Body of pancreas (tissue), 4 donors: ENCODE data around the gene ABCF1.

Source experiments
- POLR2A ChIP-seq, 3 donors: fragments of 450-650 bp; IDR thresholded peaks; one replicate each; pipeline ENCODE4 v1.6.1; 2016; ENCODE audit warnings: antibody characterized with exemption in 3 of 3, mild to moderate bottlenecking in 2 of 3
- TF ChIP-seq, protein P1 (sequence below), 7 experiments: fragments of 450-650 bp in 4 of 7; fragments of 200-600 bp in 3 of 7; sonication (generic) in 3 of 7; IDR thresholded peaks; one replicate each; pipeline ENCODE4 v1.5.1; 2016 to 2019; ENCODE audit warnings: antibody characterized with exemption in 7 of 7

DNA sequence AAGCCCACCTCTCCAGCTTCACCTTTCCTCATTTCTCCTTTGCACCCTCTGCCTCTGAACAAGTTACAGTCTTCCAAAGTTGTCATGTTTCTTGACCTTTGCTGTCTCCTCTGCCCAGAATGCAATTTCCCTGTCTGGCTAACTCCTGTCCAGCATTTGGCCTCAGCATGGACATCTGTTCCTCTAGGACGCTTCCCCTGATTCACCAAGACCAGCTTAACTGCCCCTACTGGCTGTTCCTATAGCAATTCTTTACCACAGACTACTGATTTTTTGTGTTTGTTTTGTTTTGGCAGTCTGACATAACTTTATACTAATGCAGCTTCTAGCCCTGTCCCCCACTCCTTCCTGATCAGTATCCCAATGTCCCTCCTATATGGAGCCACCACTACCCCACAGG, 28.3 kb upstream of the ABCF1 start:
- TF ChIP-seq, protein P1, sequence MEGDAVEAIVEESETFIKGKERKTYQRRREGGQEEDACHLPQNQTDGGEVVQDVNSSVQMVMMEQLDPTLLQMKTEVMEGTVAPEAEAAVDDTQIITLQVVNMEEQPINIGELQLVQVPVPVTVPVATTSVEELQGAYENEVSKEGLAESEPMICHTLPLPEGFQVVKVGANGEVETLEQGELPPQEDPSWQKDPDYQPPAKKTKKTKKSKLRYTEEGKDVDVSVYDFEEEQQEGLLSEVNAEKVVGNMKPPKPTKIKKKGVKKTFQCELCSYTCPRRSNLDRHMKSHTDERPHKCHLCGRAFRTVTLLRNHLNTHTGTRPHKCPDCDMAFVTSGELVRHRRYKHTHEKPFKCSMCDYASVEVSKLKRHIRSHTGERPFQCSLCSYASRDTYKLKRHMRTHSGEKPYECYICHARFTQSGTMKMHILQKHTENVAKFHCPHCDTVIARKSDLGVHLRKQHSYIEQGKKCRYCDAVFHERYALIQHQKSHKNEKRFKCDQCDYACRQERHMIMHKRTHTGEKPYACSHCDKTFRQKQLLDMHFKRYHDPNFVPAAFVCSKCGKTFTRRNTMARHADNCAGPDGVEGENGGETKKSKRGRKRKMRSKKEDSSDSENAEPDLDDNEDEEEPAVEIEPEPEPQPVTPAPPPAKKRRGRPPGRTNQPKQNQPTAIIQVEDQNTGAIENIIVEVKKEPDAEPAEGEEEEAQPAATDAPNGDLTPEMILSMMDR (IDR thresholded peaks at IDR 0.05): no peak
- no peak for TF ChIP-seq POLR2A (IDR thresholded peaks at IDR 0.05)
